H1 (cell line): Measurements from ENCODE around the gene SLC51B.

Experiments
- CHD2 ChIP-seq: IDR thresholded peaks from 2 replicates; pipeline ENCODE4 v1.6.1; 2012; ENCODE audit warnings: low read length, improper control_type of control experiment
- CTCF ChIP-seq, 3 experiments: IDR thresholded peaks; 1 replicate in 2 of 3; 2 replicates in 1 of 3; pipeline versions ENCODE4 v1.5.1 to v1.6.1; 2011; ENCODE audit warnings: low read length in 3 of 3, mild to moderate bottlenecking in 3 of 3, inconsistent platforms in 2 of 3, low read depth in 1 of 3, moderate library complexity in 1 of 3; ENCODE audit not compliant: insufficient read depth in 1 of 3; ENCODE audit errors: control extremely low read depth in 1 of 3
- EP300 ChIP-seq, 2 experiments: IDR thresholded peaks; 1 replicate in 1 of 2; 2 replicates in 1 of 2; pipeline ENCODE4 v1.6.1; 2011 to 2012; ENCODE audit warnings: low read depth in 2 of 2, low read length in 2 of 2, mild to moderate bottlenecking in 2 of 2, borderline replicate concordance in 1 of 2, inconsistent platforms in 1 of 2, moderate library complexity in 1 of 2
- GABPA ChIP-seq: IDR thresholded peaks from 2 replicates; pipeline ENCODE4 v1.6.1; 2011; ENCODE audit warnings: mild to moderate bottlenecking, low read length, moderate library complexity, borderline replicate concordance; ENCODE audit not compliant: insufficient read depth
- POLR2AphosphoS5 ChIP-seq: IDR thresholded peaks from 2 replicates; pipeline ENCODE4 v1.6.1; 2011; ENCODE audit warnings: low read depth, low read length
- USF2 ChIP-seq: IDR thresholded peaks from 2 replicates; pipeline ENCODE4 v1.6.1; 2011; ENCODE audit warnings: low read length, improper control_type of control experiment

GRCh38 chr15:65057549-65057940 lies 12.4 kb downstream of the SLC51B start:
- TF ChIP-seq CTCF (IDR thresholded peaks at IDR 0.05; ENCODE audit: control extremely low read depth in 1 of 3, insufficient read depth in 1 of 3, low read depth in 1 of 3, low read length in 3 of 3), result no peak
- no peak for TF ChIP-seq GABPA
- no peak for TF ChIP-seq USF2
- TF ChIP-seq CHD2, result no peak
- no peak for TF ChIP-seq POLR2AphosphoS5
- TF ChIP-seq EP300 (IDR thresholded peaks at IDR 0.05; ENCODE audit: borderline replicate concordance in 1 of 2, low read depth in 2 of 2, low read length in 2 of 2), result no peak
